Measurements from ENCODE around the gene CAPN9. TPM values are rescaled to one million over a fixed set of nuclear protein-coding genes. Genes with fewer than 3 reads are reported as not detected.

The CAPN9 gene
- total and polyA plus RNA-seq, 9 of the 15 experiments (the other 6 are each of a cell fraction or from before 2014, with no cell fraction given): not detected

- TF ChIP-seq CHD7 (IDR thresholded peaks at IDR 0.05; ENCODE audit: low read depth, low read length) (no peak), FOXK2 (conservative IDR thresholded peaks at IDR 0.05 in 1 of 2, IDR thresholded peaks at IDR 0.05 in 1 of 2; ENCODE audit: low read depth in 2 of 2) (no peak), BRF1 (IDR thresholded peaks at IDR 0.05; ENCODE audit: borderline replicate concordance, extremely low read depth, insufficient read length) (no peak), SRSF9 (IDR thresholded peaks at IDR 0.05; ENCODE audit: borderline replicate concordance, low read depth, low read length) (no peak), FOSL1 (tag; conservative IDR thresholded peaks at IDR 0.05) (no peak), ARHGAP35 (IDR thresholded peaks at IDR 0.05; ENCODE audit: partially characterized antibody) (no peak), DIDO1 (tag; IDR thresholded peaks at IDR 0.05; ENCODE audit: low read depth) (no peak), ESRRB (CRISPR knock-in tag; IDR thresholded peaks at IDR 0.05; ENCODE audit: borderline replicate concordance) (no peak), CREB1 (IDR thresholded peaks at IDR 0.05) (no peak), CREB1 (CRISPR knock-in tag; IDR thresholded peaks at IDR 0.05) (no peak), ZNF324 (CRISPR knock-in tag; IDR thresholded peaks at IDR 0.05) (no peak), E2F8 (IDR thresholded peaks at IDR 0.05; ENCODE audit: low read depth, partially characterized antibody) (no peak), ZNF695 (CRISPR knock-in tag; IDR thresholded peaks at IDR 0.05) (no peak)
These were observed 38.6 kb downstream of the CAPN9 start (continued) for GRCh38 chr1:230785636-230786384.
